NT2/D1 (cell line): ENCODE results near the gene AHNAK.

ENCODE experiments used
- SUZ12 ChIP-seq: IDR thresholded peaks from 2 replicates; pipeline ENCODE4 v1.6.1; 2011; ENCODE audit not compliant: insufficient read length, insufficient read depth; ENCODE audit errors: extremely low read depth
- YY1 ChIP-seq: IDR thresholded peaks from 2 replicates; pipeline ENCODE4 v1.6.1; 2011; ENCODE audit not compliant: insufficient read length, insufficient read depth
- ZNF274 ChIP-seq: IDR thresholded peaks from 2 replicates; pipeline ENCODE4 v1.6.1; 2011; ENCODE audit warnings: mild to moderate bottlenecking, low read depth, low read length

GRCh38 chr11:62399878-62400266 is 146.7 kb downstream of the AHNAK start:
- TF ChIP-seq YY1 (no peak), ZNF274 (no peak), SUZ12 (no peak)
